HepG2 (cell line): ENCODE results near the gene CCDC61. TPM values are rescaled to one million over a fixed set of nuclear protein-coding genes. Genes with fewer than 3 reads are reported as not detected.

Experiments
- ATAC-seq: fragments of 200-7000 bp; cut with Tn5 transposase; 3 replicates; pipeline ENCODE4 v1.9.1; 2020; ENCODE audit warnings: mild to moderate bottlenecking, moderate library complexity
- BruUV-seq: library from RNA; stranded (reverse); fragments of 400-500 nt; replicated peaks from 2 replicates; lab custom pipeline; 2021; lab: Mats Ljungman, UMichigan
- CTCF ChIA-PET: fragments of 300-600 bp; formaldehyde crosslinking; extraction: SDS; loops from one replicate; lab custom pipeline; 2021; ENCODE audit warnings: low total read pairs, inconsistent platforms, low intra/inter-chr PET ratio; lab: Yijun Ruan, JAX
- POLR2A ChIA-PET: fragments of 350-600 bp; sonication (Branson Sonifier 250); formaldehyde crosslinking; loops from one replicate; lab custom pipeline; 2020; ENCODE audit warnings: antibody characterized with exemption, inconsistent platforms; lab: Yijun Ruan, JAX
- DNase-seq: peaks from one replicate; pipeline ENCODE4 v3.0.0-alpha.2; 2015; ENCODE audit warnings: low spot score
- FAIRE-seq: peaks from 3 replicates; lab custom pipeline; 2011; peaks lifted over from hg19 to GRCh38; lab: Jason Lieb, UNC
- H2AFZ ChIP-seq: one replicate; pipeline ENCODE4 v1.6.1; 2011; ENCODE audit warnings: low read length, inconsistent platforms
- H3K27ac ChIP-seq: fragments of 300-600 bp; 3 replicates; pipeline ENCODE4 v1.8.0; 2011; ENCODE audit warnings: mixed run types, mild to moderate bottlenecking, mixed read lengths, low read length, inconsistent platforms; ENCODE audit not compliant: insufficient read depth; ENCODE audit errors: extremely low read length
- H3K27me3 ChIP-seq, 2 experiments: fragments of 200-600 bp in 1 of 2; 2 replicates in 1 of 2; 3 replicates in 1 of 2; pipeline versions ENCODE4 v1.6.0 to v1.8.0; 2011; ENCODE audit warnings: low read length in 2 of 2, mild to moderate bottlenecking in 2 of 2, moderate library complexity in 2 of 2, inconsistent platforms in 1 of 2; ENCODE audit not compliant: insufficient read depth in 2 of 2, control insufficient read depth in 1 of 2
- H3K36me3 ChIP-seq, 2 experiments: fragments of 200-600 bp in 1 of 2; replicated peaks in 1 of 2; 2 replicates in 1 of 2; 3 replicates in 1 of 2; pipeline versions ENCODE4 v1.5.1 to v1.8.0; 2011; ENCODE audit warnings: low read length in 2 of 2, inconsistent platforms in 1 of 2; ENCODE audit not compliant: insufficient read depth in 2 of 2, control insufficient read depth in 1 of 2
- H3K4me1 ChIP-seq: 2 replicates; pipeline ENCODE4 v1.5.1; 2012; ENCODE audit warnings: low read length, inconsistent platforms; ENCODE audit not compliant: insufficient read depth
- H3K4me2 ChIP-seq: 2 replicates; pipeline ENCODE4 v1.6.0; 2011; ENCODE audit warnings: low read depth, low read length, inconsistent platforms
- H3K4me3 ChIP-seq, 3 experiments: fragments of 200-600 bp in 1 of 3; sonication (generic), shearing (Covaris generic) in 1 of 3; replicated peaks in 1 of 3; 2 replicates each; pipeline ENCODE4 v1.5.1; 2011 to 2016; ENCODE audit warnings: low read length in 3 of 3, inconsistent platforms in 2 of 3, low read depth in 2 of 3, mild to moderate bottlenecking in 2 of 3, control low read depth in 1 of 3, mixed read lengths in 1 of 3; ENCODE audit not compliant: insufficient read depth in 1 of 3
- H3K79me2 ChIP-seq: one replicate; pipeline ENCODE4 v1.6.1; 2011; ENCODE audit warnings: low read length, inconsistent platforms; ENCODE audit not compliant: insufficient read depth
- H3K9ac ChIP-seq: 2 replicates; pipeline ENCODE4 v1.6.0; 2011; ENCODE audit warnings: mild to moderate bottlenecking, low read depth, low read length, inconsistent platforms; ENCODE audit not compliant: insufficient read depth
- H3K9me3 ChIP-seq: 2 replicates; pipeline ENCODE4 v1.5.1; 2012; ENCODE audit warnings: mild to moderate bottlenecking, low read length
- H4K20me1 ChIP-seq: 2 replicates; pipeline ENCODE4 v1.6.0; 2011; ENCODE audit warnings: inconsistent platforms, mild to moderate bottlenecking, low read length, moderate library complexity; ENCODE audit not compliant: insufficient read depth
- ATAD3A ChIP-seq: sonication (generic); formaldehyde crosslinking; IDR thresholded peaks from 2 replicates; pipeline ENCODE4 v1.4.0; 2020; ENCODE audit warnings: missing genetic modification reagents
- ATF5 ChIP-seq: sonication (generic); formaldehyde crosslinking; IDR thresholded peaks from 2 replicates; pipeline ENCODE4 v1.4.0; 2020; ENCODE audit warnings: mild to moderate bottlenecking, low read depth, missing genetic modification reagents
- CENPT ChIP-seq: sonication (generic); formaldehyde crosslinking; IDR thresholded peaks from 2 replicates; pipeline ENCODE4 v1.8.0; 2022; ENCODE audit warnings: low read depth, mild to moderate bottlenecking, moderate library complexity, missing genetic modification reagents
- DDIT3 ChIP-seq: sonication (generic); formaldehyde crosslinking; IDR thresholded peaks from 2 replicates; pipeline ENCODE4 v1.4.0; 2020; ENCODE audit warnings: mild to moderate bottlenecking, missing genetic modification reagents
- E2F5 ChIP-seq: sonication (generic); formaldehyde crosslinking; conservative IDR thresholded peaks from 2 replicates; pipeline ENCODE4 v1.4.0; 2020; ENCODE audit warnings: missing genetic modification reagents
- EP300 ChIP-seq, 3 experiments: sonication (generic) in 1 of 3; formaldehyde crosslinking in 1 of 3; IDR thresholded peaks; 2 replicates each; pipeline versions ENCODE4 v1.5.1 to v1.6.1; 2011 to 2020; ENCODE audit warnings: low read depth in 2 of 3, low read length in 2 of 3, borderline replicate concordance in 1 of 3, improper control_type of control experiment in 1 of 3, mild to moderate bottlenecking in 1 of 3, missing genetic modification reagents in 1 of 3, moderate library complexity in 1 of 3
- FOXO1 ChIP-seq: sonication (generic); formaldehyde crosslinking; IDR thresholded peaks from 2 replicates; pipeline ENCODE4 v1.4.0; 2020; ENCODE audit warnings: missing genetic modification reagents
- JARID2 ChIP-seq: sonication (generic); formaldehyde crosslinking; IDR thresholded peaks from 2 replicates; pipeline ENCODE4 v1.8.1; 2023; ENCODE audit warnings: missing genetic modification reagents, inconsistent platforms; ENCODE audit not compliant: insufficient replicate concordance
- KLF9 ChIP-seq: IDR thresholded peaks from 2 replicates; pipeline ENCODE4 v1.6.1; 2016; ENCODE audit warnings: low read depth
- KMT2A ChIP-seq: sonication (generic); formaldehyde crosslinking; IDR thresholded peaks from 2 replicates; pipeline ENCODE4 v1.4.0; 2020; ENCODE audit warnings: missing genetic modification reagents
- MEIS1 ChIP-seq: sonication (generic); formaldehyde crosslinking; IDR thresholded peaks from 2 replicates; pipeline ENCODE4 v1.9.0; 2021; ENCODE audit warnings: mild to moderate bottlenecking, missing genetic modification reagents, moderate library complexity, borderline replicate concordance
- NKX3-1 ChIP-seq: sonication (generic); formaldehyde crosslinking; IDR thresholded peaks from 2 replicates; pipeline ENCODE4 v1.5.0; 2020; ENCODE audit warnings: missing genetic modification reagents
- PRPF4 ChIP-seq: fragments of 200-400 bp; formaldehyde crosslinking; IDR thresholded peaks from 2 replicates; pipeline ENCODE4 v1.6.1; 2016; ENCODE audit warnings: low read length, low read depth; ENCODE audit not compliant: poor library complexity, severe bottlenecking
- RFX5 ChIP-seq: IDR thresholded peaks from 2 replicates; pipeline ENCODE4 v1.6.1; 2011; ENCODE audit warnings: low read depth, low read length, improper control_type of control experiment
- RNF219 ChIP-seq: sonication (generic); formaldehyde crosslinking; IDR thresholded peaks from 2 replicates; pipeline ENCODE4 v1.5.0; 2020; ENCODE audit warnings: mild to moderate bottlenecking, missing genetic modification reagents
- TCF7 ChIP-seq: sonication (generic); IDR thresholded peaks from 2 replicates; pipeline ENCODE4 v1.6.1; 2016; ENCODE audit warnings: antibody characterized with exemption, low read depth
- ZFP82 ChIP-seq: sonication (generic); formaldehyde crosslinking; IDR thresholded peaks from 2 replicates; pipeline ENCODE4 v1.5.1; 2020; ENCODE audit warnings: mild to moderate bottlenecking, missing genetic modification reagents, borderline replicate concordance
- ZNF510 ChIP-seq: sonication (generic); formaldehyde crosslinking; IDR thresholded peaks from 2 replicates; pipeline ENCODE4 v1.4.0; 2020; ENCODE audit warnings: low read depth, mild to moderate bottlenecking, missing genetic modification reagents
- ZNF652 ChIP-seq: IDR thresholded peaks from 2 replicates; pipeline ENCODE4 v1.6.1; 2016; ENCODE audit warnings: low read depth, borderline replicate concordance
- WGBS: methylation state at CpG from one replicate; pipeline ENCODE4 v1.1.6; 2017; ENCODE audit warnings: low lambda C conversion rate; 5-methylcytosine and 5-hydroxymethylcytosine counted together
- in situ Hi-C: cut with HindIII; loops from 2 replicates; pipeline ENCODE4 v1.10.0; 2017; ENCODE audit warnings: low pct_unique_long_range_greater_than_20kb; ENCODE audit not compliant: extremely low pct_ligation_motif_present
- intact Hi-C: fragments of 100-400 bp; cut with micrococcal nuclease; formaldehyde crosslinking; loops from one replicate; pipeline ENCODE4 v1.10.0; 2022; ENCODE audit not compliant: unreplicated experiment
- polyA plus RNA-seq, 8 experiments: library from polyadenylated mRNA; depleted of rRNA in 3 of 8; stranded (reverse) in 7 of 8; unstranded in 1 of 8; fragments of >200 nt; fragmentation: Illumina TruSeq in 4 of 8; extraction: Trizol in 4 of 8; gene quantifications; 2 replicates each; pipeline versions ENCODE4 v1.2.1 to v1.2.3, GENCODE V29; 2011 to 2016; ENCODE audit warnings: low read depth in 4 of 8, missing spikeins in 1 of 8, mixed read lengths in 1 of 8; ENCODE audit not compliant: insufficient read depth in 1 of 8
- total RNA-seq, 5 experiments: library from RNA; depleted of rRNA; stranded (reverse); fragments of >200 nt; fragmentation: Illumina TruSeq; extraction: Trizol; gene quantifications; 2 replicates each; pipeline ENCODE4 v1.2.3, GENCODE V29; 2016; ENCODE audit warnings: low read depth in 1 of 5

The CCDC61 gene
- total and polyA plus RNA-seq, 2 of the 13 experiments (the other 11 are each of a cell fraction or from before 2014, with no cell fraction given), result 4.2 to 4.9 TPM

GRCh38 chr19:46017874-46018675 lies 22.8 kb downstream of the CCDC61 start (continued):
- TF ChIP-seq EP300 (IDR thresholded peaks at IDR 0.05; ENCODE audit: low read depth in 2 of 2, low read length in 2 of 2) (no peak), EP300 (CRISPR knock-in tag; IDR thresholded peaks at IDR 0.05; ENCODE audit: borderline replicate concordance) (no peak), RNF219 (CRISPR knock-in tag) (no peak), TCF7 (no peak), FOXO1 (CRISPR knock-in tag) (no peak), RFX5 (no peak), ZNF510 (no peak), ATAD3A (CRISPR knock-in tag) (no peak)

- no TSS peak for BruUV-seq
- FAIRE-seq, result no peak
- no peak overlapping the region for H3K9ac ChIP-seq
- H4K20me1 ChIP-seq, result no peaks in the 10 kb centered on the region
- ChIA-PET CTCF (no interaction called here), POLR2A (interaction anchor here (0.5 kb wide), 1 partner anchor 103 kb away, joined by 3 read pairs; no protein-coding TSS in a partner anchor)
- no peak overlapping the region for H3K4me2 ChIP-seq
- no peak overlapping the region for H2AFZ ChIP-seq
- H3K9me3 ChIP-seq, result no peaks in the 10 kb centered on the region
- 92% methylated on average over 7 of the region's 10 CpGs for WGBS
- in situ Hi-C loops, result loop anchor here (10.0 kb wide), 1 partner anchor 204 kb away; the partner anchor contains the start of gene RSPH6A
- H3K27ac ChIP-seq, result no peak overlapping the region
- H3K36me3 ChIP-seq, result no peaks in the 10 kb centered on the region
- intact Hi-C loops, result no loop called here
- no peaks in the 10 kb centered on the region for H3K27me3 ChIP-seq
- ATAC-seq, result no peak
- no peaks in the 10 kb centered on the region for H3K4me1 ChIP-seq
- H3K79me2 ChIP-seq, result no peaks in the 10 kb centered on the region
- no peak overlapping the region for H3K4me3 ChIP-seq
- no peak for DNase-seq
- no peak for TF ChIP-seq MEIS1 (CRISPR knock-in tag)
- no peak for TF ChIP-seq ATF5
- no peak for TF ChIP-seq CENPT (CRISPR knock-in tag)
- no peak for TF ChIP-seq KMT2A (CRISPR knock-in tag)
- TF ChIP-seq ZNF652, result no peak
- no peak for TF ChIP-seq ZFP82 (CRISPR knock-in tag)
- TF ChIP-seq DDIT3, result no peak
- no peak for TF ChIP-seq JARID2 (CRISPR knock-in tag)
- TF ChIP-seq PRPF4, result no peak
- no peak for TF ChIP-seq KLF9 (CRISPR knock-in tag)
- no peak for TF ChIP-seq NKX3-1 (CRISPR knock-in tag)
- TF ChIP-seq E2F5 (CRISPR knock-in tag), result no peak
Measured at GRCh38 chr19:46018729-46019251, 23.5 kb downstream of the CCDC61 start.
